ENCODE results near the gene ABCC10.
"Not testable (repeated sequence)": the region's sequence is repeated elsewhere in the genome, so short reads cannot be mapped to it uniquely, and the experiment has no call there.

The ABCC10 gene, protein sequence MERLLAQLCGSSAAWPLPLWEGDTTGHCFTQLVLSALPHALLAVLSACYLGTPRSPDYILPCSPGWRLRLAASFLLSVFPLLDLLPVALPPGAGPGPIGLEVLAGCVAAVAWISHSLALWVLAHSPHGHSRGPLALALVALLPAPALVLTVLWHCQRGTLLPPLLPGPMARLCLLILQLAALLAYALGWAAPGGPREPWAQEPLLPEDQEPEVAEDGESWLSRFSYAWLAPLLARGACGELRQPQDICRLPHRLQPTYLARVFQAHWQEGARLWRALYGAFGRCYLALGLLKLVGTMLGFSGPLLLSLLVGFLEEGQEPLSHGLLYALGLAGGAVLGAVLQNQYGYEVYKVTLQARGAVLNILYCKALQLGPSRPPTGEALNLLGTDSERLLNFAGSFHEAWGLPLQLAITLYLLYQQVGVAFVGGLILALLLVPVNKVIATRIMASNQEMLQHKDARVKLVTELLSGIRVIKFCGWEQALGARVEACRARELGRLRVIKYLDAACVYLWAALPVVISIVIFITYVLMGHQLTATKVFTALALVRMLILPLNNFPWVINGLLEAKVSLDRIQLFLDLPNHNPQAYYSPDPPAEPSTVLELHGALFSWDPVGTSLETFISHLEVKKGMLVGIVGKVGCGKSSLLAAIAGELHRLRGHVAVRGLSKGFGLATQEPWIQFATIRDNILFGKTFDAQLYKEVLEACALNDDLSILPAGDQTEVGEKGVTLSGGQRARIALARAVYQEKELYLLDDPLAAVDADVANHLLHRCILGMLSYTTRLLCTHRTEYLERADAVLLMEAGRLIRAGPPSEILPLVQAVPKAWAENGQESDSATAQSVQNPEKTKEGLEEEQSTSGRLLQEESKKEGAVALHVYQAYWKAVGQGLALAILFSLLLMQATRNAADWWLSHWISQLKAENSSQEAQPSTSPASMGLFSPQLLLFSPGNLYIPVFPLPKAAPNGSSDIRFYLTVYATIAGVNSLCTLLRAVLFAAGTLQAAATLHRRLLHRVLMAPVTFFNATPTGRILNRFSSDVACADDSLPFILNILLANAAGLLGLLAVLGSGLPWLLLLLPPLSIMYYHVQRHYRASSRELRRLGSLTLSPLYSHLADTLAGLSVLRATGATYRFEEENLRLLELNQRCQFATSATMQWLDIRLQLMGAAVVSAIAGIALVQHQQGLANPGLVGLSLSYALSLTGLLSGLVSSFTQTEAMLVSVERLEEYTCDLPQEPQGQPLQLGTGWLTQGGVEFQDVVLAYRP (N-terminal part only)

DNA sequence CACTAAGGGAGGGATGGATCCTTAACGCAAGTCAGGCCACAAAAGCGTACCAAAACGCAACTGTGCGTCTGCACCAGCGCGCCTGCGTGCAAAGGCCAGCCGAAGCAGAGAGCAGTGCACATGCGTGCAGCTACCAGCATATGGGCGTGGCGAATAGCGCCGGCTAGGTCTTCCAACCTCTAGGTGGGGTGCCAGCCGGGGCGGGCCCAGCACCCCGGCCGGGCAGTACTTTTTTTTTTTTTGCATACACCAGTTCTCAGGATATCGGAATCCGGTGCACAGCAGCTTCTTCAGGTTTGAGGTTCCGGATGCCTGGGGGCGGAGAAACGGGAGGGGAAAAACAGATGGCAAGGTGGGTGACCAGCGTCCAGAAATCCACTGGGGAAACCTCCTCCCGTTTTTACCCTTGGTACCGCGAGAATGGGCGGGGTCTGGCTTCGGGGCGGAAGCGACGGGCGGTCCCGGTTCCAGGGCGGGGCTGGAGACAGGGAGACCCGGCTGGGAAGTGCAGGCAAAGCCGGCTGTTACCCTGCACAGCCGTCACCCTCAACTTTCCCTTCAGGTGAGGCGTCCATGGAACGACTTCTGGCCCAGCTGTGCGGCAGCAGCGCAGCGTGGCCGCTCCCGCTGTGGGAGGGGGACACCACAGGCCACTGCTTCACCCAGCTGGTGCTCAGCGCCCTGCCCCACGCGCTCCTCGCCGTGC lies at the start of gene ABCC10:
Gene ABCC10, plus strand, starts transcription at position 136 of the 706 bp plus-strand sequence. Its CDS starts 438 bp downstream, at position 574.
- peak; percentile 98 for DNase-seq

GRCh38 chr6:43377710-43378229 lies 49.6 kb upstream of the ABCC10 start:
- no peak for DNase-seq

DNA sequence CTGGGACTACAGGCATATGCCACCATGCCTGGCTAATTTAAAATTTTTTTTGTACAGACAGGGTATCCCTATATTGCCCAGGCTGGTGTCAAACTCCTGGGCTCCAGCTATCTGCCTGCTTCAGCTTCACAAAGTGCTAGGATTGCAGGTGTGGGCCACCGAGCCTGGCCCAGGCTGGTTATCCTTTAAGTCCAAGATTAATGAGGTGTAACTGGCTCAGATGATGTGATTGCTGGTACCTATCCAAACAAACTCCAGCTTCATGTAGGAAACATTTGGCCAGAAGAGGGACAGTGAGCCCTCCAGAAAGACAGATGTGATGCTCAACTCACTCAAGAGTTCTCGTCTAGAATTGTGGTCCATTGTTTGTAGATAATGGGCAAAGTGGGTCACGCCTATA lies 48.7 kb upstream of the ABCC10 start:
- DNase-seq = no peak

GRCh38 chr6:43380858-43381257 lies 46.5 kb upstream of the ABCC10 start:
- DNase-seq = not testable (repeated sequence)

- no peak for DNase-seq
Measured at GRCh38 chr6:43383021-43383667, 44.2 kb upstream of the ABCC10 start.

DNA sequence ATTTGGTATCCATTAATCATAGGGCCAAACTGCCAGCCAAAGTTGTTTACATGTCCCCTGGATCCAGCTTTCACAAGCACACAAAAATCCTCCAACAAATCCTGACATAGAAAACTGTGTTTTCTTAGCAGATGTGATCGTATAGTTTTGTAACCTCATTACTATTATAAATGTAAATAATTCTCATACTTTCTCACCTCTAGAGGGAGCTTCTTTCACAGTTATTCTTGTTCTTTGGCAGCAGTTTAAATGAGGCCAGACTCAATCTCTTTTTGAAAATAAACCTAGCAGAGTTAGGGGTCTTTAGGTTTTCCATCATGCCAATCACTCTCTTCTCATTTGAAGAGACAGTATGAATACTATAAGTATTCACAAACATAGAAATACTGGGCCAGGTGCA lies 40.8 kb upstream of the ABCC10 start:
- DNase-seq = peak; percentile 40

DNA sequence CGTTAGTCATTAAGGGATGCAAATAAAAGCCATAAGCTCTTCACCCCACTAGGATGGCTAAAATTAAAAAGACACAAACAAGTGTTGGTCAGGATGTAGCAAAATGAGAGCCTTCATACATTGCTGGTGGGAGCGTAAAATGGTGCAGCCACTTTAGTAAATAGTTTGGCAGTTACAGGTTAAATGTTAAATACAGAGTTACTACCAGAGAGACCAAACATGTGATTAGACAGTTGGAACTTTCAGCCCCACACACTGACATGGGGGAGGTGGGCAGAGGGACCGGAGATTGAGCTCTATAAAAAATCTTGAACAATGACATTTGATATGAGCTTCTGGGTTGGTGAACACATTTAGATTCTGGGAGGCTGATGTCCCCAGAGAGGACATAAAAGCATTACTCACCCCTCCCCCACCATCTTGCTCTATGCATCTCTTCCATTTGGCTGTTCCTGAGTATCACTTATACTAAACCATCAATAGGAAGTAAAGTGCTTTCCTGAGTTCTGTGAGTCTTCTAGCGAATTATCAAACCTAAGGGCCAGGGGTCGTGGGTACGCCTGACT lies 37.5 kb upstream of the ABCC10 start:
- no peak for DNase-seq

DNA sequence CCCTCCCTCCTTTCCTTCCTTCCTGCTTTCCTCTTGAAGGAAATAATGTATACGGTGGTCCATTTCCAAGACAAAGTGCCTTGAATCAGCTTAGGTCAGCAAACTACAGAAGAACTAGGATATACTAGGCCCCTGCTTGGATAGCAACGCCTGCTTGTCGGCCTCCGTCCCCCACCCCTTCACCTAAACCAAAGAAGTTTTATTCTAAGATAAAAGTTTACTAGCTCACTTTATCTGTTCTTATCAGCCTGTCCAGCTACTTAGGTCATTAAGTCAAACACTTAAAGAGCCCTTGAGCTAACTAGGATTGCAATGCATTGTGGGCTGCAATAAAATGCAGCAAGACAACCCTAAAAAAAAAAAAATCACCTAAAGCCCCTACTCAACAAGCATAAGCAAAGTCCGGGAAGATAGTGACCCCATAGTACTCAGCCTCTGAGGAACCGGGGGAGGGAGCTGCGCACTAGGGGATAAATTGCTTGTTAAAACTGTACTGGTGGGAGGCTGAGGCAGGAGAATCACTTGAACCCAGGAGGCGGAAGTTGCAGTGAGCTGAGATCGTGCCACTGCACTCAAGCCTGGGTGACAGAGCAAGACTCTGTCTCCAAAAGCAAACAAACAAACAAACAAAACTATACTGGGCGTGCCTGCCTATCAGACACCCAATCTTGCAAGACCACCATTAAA lies 36.4 kb upstream of the ABCC10 start:
- not testable (repeated sequence) for DNase-seq

- no peak for DNase-seq
Measured at GRCh38 chr6:43391440-43392031, 35.8 kb upstream of the ABCC10 start.

- not testable (repeated sequence) for DNase-seq
Measured at GRCh38 chr6:43393133-43393532, 34.2 kb upstream of the ABCC10 start.

DNA sequence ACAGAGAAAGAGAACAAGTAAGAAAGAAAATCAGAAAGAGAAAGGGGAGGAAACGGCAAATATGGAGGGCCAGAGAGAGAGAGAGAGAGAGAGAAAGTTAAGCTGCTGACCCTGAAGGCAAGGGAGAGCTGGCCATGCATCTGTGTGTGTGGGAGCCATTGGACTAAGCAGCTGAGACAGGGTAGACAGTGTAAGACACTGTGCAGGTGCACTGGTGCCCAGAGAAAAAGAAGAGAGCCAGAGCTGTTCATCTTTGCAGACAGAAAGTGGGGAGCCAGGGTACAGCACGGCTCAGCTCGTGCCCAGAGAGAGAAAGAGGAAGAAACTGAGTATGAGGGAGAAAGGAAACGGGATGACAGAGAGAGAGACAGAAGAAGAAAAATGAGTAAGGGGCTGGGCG lies 33.7 kb upstream of the ABCC10 start:
- DNase-seq = peak; percentile 16

GRCh38 chr6:43394982-43395381 lies 32.4 kb upstream of the ABCC10 start:
- no peak for DNase-seq

DNA sequence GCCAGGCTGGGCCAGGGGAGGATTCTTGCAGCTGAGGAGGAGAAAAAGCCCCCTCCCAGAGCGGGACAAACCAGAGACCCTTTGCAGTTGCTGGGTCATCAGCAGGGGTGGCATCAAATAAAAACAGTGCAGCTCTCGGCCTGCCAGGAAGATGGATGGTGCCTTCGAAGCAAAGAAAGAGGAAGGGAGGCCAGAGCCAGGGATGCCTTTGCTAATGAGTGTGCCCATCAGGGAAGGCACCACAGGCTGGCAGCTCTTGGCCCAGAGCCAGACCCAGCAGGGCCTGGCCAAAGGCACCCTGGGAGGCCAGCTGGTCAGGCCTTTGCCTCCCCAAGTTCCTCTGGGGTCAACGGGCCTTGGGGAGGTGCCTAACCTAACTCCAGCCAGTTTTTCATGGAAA lies 31.6 kb upstream of the ABCC10 start:
- peak; percentile 15 for DNase-seq

DNA sequence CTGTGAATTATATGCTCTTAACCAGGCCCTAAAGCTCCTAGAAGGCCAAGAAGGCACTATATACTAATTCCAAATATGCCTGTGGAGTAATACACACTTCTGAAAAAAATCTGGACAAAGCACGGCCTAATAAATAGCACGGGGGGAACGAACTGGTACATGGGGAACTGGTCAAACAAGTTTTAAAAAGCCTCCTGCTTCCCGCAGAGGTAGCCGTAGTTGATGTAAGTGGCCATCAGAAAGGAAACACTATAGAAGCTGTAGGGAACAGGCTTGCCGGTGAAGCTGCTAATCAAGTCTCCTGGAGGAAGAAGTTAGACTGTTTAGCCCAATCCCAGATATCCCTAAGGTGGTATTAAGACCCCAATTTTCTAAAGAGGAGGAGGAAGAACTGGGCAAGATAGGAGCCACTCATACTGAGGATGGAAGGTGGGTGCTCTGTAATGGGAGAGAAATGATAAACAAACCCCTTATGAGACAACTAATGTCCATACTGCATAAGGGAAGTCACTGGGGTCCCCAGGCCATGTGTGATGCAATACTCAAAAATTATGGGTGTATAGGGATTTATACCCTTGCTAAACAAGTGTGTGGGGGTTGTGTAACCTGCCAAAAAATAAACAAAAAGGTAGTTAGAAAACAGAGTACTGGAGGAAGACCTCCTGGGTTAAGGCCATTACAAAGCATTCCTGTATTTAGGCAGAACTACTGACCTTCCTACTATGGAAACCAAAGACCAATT lies 30.8 kb upstream of the ABCC10 start:
- no peak for DNase-seq

DNA sequence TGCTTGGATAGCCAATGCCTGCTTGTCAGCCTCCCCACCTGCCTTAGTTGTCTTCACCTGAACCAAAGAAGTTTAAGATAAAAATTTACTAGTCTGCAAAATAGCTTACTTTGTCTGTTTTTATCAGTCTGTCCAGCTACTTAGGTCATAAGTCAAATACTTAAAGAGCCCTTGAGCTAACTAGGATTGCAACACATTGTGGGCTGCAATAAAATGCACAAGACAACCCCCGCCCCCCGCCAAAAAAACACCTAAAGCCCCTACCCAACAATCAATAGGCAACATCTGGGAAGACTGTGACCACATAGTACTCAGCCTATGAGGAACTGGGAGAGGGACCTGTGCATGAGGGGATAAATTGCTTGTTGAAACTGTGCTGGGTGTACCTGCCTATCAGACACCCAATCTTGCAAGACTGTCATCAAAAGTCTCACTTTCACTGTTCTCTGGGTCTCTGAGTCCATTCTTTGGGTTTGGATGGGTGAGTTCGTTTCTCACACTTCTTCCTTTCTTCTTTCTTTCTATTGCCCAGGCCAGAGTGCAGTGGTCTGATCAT lies 27.3 kb upstream of the ABCC10 start:
- DNase-seq = no peak

DNA sequence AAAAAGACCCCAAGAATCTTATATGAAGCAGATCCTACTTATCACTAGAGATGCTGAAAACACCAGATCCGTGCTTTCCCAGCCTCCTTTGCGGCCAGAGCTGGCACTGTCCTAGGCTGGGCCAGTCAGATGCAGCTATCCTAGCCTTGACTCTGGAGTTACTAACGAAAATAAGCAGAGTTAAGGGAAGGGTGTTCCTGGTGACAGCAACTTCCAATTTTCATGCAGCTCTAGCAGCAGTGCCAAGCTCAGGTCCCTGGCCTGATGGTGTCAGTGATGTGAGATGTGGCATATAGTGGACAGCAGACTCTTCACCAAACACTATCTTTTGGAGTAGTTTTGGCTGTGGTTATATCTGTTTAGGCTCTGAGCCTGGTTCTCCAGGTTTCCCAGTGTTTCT lies 25.6 kb upstream of the ABCC10 start:
- DNase-seq = no peak

- DNase-seq = no peak
Measured at GRCh38 chr6:43402820-43403219, 24.5 kb upstream of the ABCC10 start.

DNA sequence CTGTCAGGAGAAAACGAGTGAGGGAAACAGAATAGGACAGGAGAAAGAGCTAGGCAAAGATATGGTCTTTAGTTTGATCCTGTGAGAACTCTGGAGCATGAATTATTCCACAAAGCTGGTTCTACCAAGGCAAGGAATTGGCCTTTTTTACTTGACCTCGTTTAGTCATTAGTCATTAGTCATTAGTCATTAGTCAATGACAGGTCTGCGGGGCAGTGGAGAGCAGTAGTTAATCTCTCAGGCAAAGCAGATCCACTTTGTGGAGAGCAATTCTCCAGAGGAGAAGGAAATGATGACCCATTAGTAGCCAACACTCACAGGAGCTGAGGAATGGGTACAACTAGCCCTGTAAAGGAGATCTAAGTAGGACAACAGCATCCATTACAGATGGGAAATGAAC lies 22.0 kb upstream of the ABCC10 start:
- no peak for DNase-seq

DNA sequence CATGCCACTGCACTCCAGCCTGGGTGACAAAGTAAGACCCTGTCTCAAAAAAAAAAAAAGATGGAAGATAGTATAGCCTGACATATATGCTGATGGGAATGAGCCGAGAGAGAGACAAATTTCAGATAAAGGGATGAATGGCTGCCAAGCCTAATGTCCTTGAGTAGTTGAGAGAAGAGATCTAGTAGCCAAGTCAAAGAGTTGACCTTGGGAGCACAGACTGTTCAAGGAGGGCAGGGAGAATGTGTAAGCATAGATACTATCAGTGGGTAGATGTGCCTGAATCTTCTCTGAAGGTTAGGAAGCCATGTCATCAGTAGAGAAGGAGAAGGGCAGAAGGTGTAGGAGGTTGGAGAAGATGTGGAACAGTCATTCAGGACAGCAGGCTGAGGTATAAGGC lies 20.0 kb upstream of the ABCC10 start:
- DNase-seq = no peak

All from RPMI8226 (cell line).